Measurements from ENCODE around the gene TMIGD3.

DNA sequence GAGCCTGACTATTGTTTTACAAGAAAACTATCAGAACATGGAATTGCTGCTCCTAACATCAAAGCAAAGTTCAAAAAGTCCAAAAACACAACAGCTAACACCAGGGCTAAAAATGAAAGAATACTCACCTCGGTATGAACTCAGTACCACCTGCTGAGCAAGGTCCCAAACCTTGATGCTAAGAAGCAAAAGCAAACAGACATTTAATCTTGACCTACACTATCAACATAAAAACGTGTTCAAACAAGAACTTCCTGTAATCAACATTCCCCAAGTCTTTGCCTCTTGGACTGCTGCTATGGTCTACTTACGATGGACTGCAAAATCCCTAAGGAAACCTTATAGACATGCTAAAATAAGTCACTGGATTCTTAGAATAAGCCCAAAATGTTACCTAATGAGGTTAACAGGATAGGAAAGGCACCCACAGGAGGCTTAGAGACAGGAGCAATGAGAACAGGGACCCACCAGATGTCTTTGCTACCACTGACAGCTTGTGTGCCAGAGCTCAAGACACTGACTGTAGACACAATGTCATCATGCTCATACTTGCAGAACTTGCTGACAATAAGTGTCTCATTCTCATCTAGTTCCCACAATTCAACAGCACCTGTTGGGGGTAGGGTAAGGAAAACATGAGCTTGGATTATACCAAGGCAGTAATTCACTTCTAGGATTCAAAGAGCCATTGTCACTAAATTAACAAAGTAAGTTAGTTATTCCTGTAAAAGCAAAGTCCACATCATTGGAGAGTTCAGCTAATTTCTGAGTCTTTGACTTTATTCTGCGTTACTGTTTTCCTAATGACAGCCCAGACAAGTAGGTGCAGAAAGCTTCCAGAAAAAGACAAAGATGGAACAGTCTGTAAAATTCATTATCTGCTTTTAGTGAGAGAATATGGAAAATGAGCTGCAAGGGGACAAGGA lies 56.2 kb downstream of the TMIGD3 start:
- TF ChIP-seq, protein P1, sequence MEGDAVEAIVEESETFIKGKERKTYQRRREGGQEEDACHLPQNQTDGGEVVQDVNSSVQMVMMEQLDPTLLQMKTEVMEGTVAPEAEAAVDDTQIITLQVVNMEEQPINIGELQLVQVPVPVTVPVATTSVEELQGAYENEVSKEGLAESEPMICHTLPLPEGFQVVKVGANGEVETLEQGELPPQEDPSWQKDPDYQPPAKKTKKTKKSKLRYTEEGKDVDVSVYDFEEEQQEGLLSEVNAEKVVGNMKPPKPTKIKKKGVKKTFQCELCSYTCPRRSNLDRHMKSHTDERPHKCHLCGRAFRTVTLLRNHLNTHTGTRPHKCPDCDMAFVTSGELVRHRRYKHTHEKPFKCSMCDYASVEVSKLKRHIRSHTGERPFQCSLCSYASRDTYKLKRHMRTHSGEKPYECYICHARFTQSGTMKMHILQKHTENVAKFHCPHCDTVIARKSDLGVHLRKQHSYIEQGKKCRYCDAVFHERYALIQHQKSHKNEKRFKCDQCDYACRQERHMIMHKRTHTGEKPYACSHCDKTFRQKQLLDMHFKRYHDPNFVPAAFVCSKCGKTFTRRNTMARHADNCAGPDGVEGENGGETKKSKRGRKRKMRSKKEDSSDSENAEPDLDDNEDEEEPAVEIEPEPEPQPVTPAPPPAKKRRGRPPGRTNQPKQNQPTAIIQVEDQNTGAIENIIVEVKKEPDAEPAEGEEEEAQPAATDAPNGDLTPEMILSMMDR (IDR thresholded peaks at IDR 0.05): no peak
- TF ChIP-seq EP300 (IDR thresholded peaks at IDR 0.05; ENCODE audit: low read depth): no peak
- no peak for TF ChIP-seq POLR2A (IDR thresholded peaks at IDR 0.05)
- TF ChIP-seq POLR2AphosphoS5 (IDR thresholded peaks at IDR 0.05): no peak
